Stimulated activated CD4-positive, alpha-beta T cell treated with anti-CD3 and anti-CD28 coated beads, Interleukin-2, amount 100 ng/mL, for 24 hours (primary cell): ENCODE results near the gene KIAA0825.

ENCODE experiments used
- DNase-seq, 2 donors: peaks; one replicate each; pipeline ENCODE4 v3.0.0-alpha.2; 2020

Gene KIAA0825

DNA sequence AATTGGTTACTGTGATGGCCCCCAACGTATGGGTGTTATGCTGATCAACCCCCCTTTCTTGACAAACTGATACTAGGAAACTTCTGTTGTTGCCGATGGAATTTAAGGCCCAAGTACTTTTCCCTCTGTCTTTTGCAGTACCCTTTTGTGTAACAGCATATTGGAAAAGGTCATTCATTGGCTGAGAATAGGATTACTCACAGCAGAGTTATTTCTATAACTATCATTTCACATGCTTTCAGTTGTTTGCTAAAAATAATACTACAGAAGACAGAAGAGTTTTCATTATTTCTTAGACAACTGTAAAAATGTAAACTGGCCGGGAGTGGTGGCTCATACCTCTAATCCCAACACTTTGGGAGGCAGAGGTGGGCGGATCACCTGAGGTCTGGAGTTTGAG, 329.5 kb downstream of the KIAA0825 start:
- DNase-seq = no peak

DNA sequence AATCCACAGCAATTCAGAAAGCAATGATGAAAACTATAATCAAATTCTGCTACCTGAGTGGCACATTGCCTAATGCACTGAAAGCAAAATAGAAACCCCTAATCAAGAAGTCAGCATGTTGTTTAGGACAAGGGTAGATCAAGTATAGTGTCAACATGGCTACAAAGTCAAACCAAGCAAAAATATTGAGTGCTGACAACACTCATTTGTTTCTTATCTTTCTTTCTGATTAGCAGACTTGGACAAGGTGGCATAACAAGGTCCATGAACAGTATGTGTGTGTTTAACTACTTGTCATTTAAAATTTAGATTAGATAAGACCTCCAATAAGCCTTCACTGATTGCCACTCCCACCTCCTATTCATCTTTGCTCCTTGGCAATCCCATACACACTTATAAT, 332.4 kb downstream of the KIAA0825 start:
- DNase-seq = no peak

DNA sequence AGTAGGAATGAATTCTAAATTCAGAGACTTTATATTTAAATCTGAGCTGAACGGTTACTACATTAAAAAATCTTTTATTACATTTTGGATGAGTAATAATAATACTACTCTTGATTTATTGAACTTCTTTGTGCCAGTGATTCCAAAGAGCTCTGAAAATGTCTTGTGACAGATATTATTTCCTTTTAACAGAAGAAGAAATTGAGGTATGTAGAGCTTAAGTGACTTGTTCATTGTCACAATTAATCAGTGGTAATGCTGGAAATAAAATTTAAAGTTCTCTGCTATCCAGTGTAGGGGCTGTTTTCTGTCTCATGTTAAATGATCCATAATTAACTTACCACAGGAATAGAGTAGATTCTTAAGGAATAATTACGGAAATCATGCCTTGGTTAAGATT, 335.3 kb downstream of the KIAA0825 start:
- DNase-seq = no peak

DNA sequence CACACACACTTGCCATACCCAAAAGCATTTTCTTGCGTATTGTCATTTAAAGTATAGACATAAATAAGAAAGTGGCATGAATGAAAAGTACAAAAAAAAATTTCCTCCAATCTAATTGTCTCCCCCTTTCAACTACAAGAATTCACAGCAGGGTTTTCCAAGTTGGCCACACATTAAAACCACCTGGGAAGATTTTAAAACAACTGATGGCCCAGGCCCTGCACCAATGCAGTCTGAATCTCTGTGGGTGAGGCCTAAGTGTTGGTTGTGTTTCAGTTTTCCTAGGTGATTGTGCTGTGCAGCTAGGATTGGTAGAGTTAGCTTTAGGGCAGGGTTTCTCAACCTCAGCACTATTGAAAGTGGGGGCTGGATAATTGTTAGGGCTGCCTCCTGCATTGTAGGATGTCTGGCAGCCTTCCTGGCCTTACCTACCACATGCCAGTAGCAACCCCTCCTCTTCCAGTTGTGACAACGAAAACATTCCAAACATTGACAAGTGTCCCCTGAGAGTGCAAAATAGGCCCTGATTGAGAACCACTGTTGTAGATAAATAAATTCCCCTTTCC, 337.1 kb downstream of the KIAA0825 start:
- no peak for DNase-seq

DNA sequence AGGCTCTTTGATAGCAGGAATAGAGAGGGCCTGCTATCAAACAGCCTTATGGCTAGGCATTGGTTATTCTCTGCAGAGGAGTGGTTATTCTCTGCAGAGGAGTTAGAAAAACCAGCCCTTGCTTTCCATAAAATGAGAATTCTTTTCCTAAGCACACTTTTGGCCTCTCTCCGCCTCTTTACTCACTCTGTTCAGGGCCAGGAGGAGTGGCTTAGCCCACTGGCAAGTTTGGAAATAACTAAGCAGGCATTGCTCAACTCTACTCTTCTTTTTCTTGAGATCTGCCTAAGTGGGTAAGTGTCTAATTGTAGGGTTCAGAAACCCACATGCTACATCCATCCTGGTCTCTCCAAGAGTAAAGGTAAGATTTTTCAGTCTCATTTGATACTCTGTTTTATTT, 341.7 kb downstream of the KIAA0825 start:
- no peak for DNase-seq

DNA sequence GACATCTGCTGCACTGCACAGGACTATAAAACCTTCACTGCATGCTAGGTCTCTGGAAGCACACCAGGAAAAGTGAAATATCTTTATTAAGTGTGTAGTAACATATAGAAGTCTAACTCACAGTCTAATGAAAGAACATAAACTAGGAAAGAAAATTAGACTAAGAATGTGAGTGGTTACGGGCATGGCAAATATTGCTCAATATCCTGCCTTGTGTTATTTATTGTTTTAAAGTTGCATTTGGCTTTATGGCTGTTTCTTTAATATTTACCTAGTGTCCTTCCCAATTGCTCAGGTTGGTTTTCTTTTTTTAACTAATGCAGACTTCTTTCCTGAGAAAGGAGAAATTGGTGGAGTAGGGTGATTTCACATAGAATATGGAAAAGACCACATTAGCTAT, 342.4 kb downstream of the KIAA0825 start:
- no peak for DNase-seq

DNA sequence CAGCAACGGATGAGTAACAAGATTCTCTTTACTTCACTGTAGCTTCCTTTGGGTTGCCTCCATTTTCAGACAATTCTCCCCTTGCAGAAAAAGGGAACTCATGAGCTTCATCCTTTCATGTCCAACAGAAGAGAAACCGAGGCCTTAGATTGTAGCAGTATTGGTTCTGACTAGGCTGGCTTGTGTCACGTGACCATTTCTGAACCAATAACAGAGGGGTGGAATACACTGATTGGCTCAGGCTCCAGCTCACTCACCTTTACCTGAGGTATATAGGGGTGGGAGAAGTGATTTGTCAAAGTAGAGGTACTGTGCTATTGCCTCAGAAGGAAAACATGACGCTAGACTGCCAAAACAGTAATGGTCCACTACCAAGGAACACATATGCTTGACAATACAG, 343.7 kb downstream of the KIAA0825 start:
- DNase-seq = no peak

DNA sequence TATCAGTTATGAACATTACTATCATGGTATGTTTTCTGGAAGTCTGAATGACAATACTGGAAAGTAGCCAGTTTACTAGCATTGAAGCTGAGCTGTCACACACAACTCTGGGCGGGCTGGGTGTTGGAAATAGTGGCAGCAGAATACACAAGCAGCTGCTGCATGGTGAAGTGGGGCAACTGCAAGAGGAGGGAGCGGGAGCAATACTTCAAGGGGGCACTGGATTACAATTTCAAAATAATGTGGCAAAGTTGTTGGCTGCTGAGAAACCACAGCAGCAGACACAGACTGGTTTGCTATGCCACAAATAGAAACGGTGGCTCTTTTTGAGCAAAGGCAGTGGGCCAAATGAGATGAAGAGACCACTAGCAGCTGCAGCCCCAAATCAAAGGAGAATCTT, 350.2 kb downstream of the KIAA0825 start:
- DNase-seq = no peak

DNA sequence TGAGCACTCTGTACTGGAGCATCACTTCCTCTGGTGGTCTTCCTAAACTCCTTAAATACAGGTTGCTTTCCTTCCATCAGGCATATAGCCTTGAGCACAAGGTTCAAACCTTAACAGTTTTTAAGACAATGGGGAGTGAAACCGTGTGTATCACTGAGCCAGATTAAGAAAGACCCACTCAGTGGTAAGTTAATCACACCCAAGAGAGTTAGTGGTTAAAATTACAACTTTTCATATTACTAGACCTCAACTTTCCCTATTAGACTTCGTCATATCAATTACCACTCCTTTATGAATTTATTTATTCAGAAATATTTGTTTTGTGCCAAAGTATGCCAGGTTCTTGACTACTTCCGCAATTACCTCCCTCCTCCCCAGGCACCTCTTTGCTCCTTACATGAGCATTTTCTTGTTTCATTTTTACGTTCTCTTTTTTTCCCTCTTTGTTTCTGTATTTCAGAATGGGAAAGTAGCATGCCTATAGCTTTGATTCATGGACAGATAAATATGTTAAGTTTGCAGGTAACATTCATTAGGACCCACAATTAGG, 351.0 kb downstream of the KIAA0825 start:
- no peak for DNase-seq

DNA sequence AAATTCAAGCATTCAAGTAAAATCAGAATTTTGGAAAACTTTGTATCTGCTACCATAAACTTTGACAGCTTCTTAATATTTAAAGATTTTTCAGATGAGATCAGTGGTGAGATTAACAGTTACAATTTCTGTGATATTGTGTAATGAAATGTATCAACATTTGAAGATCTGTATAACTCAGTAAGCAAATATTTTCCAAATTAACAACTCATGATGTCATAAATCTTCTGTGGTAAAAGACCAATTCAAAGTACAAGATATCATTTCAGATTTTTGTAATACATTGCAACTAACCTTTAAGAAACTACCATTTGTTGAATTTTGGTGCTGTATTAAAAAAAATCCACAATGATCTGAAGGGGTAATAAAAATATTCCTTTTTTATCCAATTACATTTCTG, 352.2 kb downstream of the KIAA0825 start:
- DNase-seq = no peak

DNA sequence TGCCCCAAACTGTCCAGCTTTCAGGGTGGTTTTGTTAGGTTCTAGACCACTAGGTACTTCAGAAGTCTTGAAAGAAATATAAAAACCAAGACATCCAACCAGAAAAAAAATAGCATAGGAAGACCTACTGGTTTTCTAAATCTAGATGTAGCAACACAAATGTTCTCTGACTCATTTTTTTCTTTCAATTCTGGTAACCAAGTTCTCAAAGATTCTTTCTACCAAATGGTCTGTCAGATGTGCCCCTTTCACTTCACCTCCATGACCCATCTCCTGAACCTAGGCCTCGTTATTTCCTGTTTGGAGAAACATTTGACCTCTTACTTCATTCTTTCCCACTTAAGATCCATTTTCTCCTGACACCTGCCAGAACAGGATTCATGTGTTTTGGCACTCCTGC, 355.3 kb downstream of the KIAA0825 start:
- DNase-seq = no peak

DNA sequence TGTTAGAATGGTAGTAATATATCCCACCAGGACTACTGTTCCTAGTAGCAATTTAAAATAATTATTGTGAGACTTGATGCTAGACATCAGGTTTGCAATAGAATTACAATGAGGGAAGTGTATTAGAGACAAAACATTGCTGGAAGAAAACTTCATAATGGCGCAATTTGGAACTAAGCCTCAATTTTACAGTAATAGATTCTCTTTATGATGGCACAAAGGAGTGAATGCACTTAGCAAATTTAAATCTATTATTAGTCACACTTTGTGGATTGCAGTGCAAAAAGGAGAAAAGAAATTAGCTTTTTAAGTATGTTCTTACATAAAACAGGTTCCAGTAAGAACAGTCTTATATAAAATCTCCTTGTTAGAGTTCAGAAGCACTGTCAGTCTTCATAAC, 358.3 kb downstream of the KIAA0825 start:
- DNase-seq = no peak

DNA sequence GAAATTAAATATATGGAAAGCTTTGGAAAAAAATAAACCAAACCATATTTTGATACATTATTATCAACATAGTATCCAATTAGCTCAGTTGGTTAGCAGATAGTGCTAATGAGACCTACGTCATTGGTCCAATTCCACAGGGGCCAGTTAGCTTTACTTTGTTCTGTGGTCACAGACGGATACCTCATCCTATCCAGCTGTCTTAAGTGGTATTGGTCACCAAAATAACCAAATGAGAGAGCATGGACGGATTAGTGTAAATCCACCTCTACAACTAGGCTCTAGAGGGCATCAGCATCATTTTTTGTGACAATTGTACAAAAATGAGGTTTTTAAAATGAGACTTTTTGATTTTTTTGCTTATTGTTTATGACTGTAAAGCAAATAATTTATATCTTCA, 364.2 kb downstream of the KIAA0825 start:
- DNase-seq = no peak

DNA sequence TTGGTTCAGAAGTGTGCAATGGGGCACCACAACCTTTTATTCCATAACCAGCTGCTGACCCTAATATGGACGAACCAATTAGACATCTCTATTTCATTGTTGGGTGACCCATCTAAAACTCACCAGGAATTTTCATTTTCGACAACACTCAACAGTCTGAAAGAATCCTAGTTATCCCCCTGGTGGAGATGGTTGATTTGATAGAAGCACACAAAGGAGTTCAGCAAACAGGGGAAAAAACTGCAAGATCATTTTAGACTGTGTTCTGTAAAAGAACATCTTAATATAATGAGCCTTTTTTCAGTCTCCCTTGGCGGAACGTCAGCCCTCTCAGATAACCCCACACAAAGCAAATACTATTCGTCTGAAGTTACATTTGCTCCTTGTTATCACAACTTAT, 367.4 kb downstream of the KIAA0825 start:
- no peak for DNase-seq

DNA sequence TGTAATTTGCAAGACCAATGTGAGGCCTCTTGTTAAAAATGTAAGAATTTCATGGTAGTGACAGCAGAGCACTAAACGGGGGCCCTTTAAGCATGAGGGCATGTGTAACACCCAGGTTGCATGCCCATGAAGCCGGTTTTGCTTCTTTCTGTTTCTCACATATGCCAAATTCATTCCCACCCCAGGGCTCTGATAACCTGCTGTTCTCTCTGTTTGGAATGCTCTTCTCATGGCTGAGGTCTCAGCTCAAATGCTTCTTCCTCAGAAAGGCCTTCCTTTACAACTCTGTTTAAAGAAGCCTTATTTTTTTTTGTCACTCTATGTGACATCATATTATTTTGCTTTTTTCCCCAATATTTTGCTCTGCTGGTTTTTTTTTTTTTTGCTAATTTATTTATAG, 369.0 kb downstream of the KIAA0825 start:
- no peak for DNase-seq

DNA sequence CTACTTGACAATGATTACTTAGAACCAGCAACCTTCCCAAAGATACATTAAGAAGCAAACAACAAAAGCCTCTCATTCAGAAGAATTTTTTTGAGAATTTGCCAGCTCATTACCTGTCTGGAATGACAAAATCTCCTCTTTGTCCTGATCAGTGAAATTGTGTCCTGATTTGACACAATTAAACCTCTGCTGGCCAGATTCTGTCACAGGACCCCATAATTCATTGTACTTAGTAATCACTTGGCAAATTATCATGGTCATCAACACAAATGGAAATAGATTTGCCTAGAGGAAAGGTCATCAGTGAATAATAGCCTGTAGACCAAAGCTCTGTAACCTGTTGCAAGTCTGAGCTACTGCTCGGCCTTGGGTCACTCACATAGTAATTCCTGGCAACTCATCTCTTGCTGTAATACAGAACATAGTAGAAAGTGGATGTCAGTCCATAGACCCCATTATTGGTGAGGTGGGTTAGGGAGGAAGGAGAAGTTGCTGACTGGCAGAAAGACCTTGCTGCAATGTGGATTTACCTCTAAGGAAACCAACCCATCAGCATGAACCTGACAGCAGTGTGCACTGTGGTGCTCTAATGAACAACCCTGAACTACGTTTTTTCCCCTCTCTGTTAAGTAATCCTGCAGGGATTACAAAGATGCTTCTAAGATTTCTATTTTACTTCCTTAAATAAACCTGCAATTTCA, 370.1 kb downstream of the KIAA0825 start:
- no peak for DNase-seq

DNA sequence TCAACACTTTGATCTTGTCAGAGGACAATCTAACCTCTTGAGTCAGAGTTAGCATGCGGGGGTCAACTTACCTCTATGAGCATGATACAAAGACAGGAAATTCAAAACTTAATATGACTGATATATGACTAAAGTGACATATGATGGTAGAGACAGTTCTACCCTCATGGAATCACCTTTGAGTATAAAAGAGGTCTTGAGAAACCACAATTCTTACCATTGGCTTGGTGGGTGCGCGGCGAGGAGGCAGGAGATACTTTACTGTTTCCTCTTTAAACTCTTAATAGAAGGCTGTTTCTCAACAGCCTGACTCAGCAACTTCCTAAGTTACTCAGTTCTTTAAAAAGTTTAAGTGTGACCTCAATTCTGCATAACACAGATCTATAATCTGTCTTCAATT, 372.8 kb downstream of the KIAA0825 start:
- no peak for DNase-seq

DNA sequence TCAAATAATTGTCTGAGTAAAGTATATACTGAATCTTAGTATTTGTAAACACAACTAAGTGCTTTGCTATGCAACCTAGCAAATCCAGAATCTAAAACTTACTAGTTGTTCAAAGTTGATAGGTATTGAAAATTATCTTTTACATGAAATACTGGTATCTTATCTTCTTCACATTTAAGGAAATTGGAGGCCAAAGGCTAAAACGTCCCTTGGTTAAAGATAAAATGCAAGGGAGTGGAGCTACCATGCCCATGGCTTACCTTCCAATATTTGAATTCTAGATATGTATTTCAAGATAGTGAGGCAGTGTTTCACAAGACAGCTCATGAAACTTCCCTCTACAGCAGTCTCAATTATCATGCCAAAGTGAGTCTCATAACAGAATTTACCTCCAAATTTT, 373.5 kb downstream of the KIAA0825 start:
- DNase-seq = no peak

DNA sequence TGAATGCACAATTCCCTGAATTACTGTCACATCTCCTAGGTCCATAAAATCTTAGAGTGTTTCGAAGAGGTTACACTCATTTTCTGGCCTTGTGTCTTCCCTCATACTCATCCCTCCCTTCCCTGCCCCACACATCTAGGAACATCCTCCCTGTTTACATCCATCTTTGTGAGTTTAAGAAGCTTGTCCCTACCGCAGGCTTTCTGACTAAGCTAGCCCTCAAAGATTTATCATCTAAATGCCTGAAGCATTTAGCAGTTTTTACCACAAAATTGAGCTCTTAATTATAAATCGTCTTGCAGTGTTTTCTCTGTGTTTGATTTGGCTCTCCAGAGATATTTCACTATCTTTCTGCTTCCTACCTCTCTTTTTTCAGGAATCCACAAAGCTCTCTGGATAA, 374.8 kb downstream of the KIAA0825 start:
- DNase-seq = no peak

DNA sequence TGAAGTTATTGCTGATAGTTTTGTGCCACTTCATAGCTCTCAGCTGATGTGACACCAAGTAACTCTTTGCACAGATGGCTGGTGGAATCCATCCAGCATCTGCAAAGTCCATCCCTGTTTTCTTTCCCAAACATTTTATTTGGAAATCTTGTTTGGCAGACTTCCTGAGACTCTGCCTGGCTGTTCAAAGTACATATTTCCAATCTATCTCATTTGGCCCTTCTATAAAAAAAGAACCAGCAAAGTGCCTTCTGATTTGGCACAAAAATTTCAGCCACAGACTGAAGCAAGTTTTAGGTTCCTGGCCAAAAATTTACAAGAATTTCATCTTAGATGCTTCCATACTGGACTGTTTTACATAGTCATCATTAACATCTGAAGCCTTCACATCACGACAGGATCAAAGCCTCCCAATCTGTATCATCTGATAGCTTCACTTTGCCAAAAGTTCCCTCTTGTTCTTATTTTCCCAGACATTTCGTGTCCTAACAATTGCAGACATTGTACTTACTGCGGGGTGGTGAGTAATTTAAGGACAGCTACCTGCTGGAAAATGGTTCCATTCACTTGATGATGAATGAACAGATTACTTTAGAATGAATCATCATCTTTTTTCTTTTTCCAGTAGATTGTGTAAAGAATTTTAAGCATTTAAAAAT, 377.3 kb downstream of the KIAA0825 start:
- no peak for DNase-seq

DNA sequence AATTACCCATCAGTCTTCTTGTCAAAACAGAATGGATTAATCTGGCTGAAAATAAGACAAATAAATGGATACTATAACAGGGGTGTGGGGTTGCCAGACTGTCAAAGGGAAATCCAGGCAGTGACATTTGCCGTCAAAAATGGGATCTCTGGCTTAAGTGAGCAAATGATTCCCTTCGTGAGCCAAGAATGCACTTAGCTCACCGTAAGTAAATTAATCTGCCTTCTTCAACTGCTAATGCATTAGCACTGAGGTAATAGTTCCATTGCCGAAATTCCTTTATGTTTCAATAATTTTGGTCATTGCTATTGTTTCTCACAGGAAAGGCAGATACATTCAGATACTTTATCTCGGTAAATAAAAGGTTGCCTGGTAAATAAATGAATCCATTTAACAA, 377.8 kb downstream of the KIAA0825 start:
- DNase-seq = no peak

DNA sequence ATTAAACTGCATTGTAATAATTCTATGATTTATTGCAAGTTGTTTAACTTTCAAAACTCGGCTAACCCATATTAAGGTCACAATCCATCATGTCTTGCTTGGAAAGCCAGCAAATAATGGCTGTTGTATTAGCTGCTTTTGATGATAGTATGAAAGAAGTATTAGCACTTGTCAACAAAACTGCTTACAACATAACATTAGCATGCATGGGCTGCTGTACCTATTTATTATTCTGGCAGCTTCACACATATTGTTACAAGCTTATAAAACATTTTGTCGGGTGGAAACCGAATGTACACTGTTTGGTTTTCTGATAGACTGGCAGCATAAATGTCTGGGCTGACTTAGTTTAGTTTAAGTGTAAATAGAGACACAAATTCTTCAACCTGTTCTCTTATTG, 378.3 kb downstream of the KIAA0825 start:
- DNase-seq = no peak

DNA sequence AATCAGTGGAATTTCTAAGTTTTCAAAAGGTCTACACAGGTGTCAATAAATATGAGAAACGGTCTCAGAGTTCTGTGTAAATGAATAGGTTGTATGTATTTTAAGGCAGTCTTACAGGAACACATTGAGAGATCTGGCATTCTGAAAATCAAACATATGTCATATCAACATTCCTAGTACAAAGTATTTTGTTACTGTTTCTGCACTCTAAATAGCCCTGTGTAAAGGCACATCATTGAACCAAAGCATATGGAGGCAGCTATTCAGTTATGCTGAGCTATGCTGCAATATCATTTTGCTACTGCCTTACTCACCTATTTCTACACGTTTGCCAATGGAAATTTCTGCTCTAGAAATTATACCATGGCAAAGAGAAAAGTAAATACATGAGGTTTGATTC, 379.1 kb downstream of the KIAA0825 start:
- DNase-seq = no peak

DNA sequence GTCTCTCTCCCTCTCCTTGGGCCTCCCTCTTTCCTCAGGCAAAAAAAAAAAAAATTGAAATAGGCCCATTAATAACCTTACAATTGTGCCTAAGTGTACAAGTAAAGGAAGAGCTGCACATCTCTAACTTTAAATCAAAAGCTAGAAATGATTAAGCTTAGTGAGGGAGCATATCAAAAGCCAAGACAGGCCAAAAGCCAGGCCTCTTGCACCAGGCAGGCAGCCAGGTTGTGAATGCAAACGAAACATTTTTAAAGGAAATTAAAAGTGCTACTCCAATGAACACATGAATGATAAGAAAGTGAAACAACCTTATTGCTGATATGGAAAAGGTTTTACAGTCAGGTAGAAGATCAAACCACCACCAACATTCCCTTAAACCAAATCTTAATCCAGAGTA, 383.4 kb downstream of the KIAA0825 start:
- DNase-seq = no peak
